ENCODE results near the gene EFNA2. TPM values are rescaled to one million over a fixed set of nuclear protein-coding genes. Genes with fewer than 3 reads are reported as not detected.
A peak's percentile ranks its signal among the peaks of the same experiment; 100 is the strongest.

Gene EFNA2
- total RNA-seq, 2 experiments from 2014 or later: not detected

- DNase-seq (peak; percentile 82 to 96 (median 92)), ATAC-seq (ENCODE audit: poor library complexity) (peak; percentile 63)
- Histone ChIP-seq H3K27ac (ENCODE audit: low read depth in 1 of 2, low read length in 2 of 2) (peak within 1 kb of the TSS in 1 of 2 donors; percentile 25), H3K27me3 (ENCODE audit: control insufficient read depth in 1 of 2, insufficient read depth in 2 of 2, low read length in 2 of 2) (peaks cover 6% of the 10 kb centered on the region in 2 experiments), H3K36me3 (ENCODE audit: insufficient read depth, low read length) (peaks cover 7% of the 10 kb centered on the region), H3K4me1 (ENCODE audit: insufficient read depth, low read length) (peaks cover 78% of the 10 kb centered on the region), H3K4me3 (ENCODE audit: low read length) (peak within 1 kb of the TSS; percentile 53), H3K9me3 (ENCODE audit: control insufficient read depth in 1 of 2, insufficient read depth in 1 of 2, low read length in 2 of 2) (peaks cover 0 to 4% of the 10 kb centered on the region in 2 experiments)
- intact Hi-C loops (cut with DNase I, micrococcal nuclease): loop anchor here in 1 of 2 experiments (5.0 to 10.0 kb wide), 3 partner anchors 49 to 447 kb away; partner anchors contain the start of genes CNN2, PTBP1, RNU6-2 and TMEM259
- peaks cover 4% of the 10 kb centered on the region for H3K36me3 Mint-ChIP-seq (ENCODE audit: low read depth)
- no peaks in the 10 kb centered on the region for H3K9me3 Mint-ChIP-seq
- peak within 1 kb of the TSS; percentile 89 for H3K27ac Mint-ChIP-seq
- no peak for TF ChIP-seq CTCF (IDR thresholded peaks at IDR 0.05)
- ChIA-PET POLR2A (interaction anchor here (1.5 to 7.9 kb wide), 3 partner anchors 26 to 128 kb away, joined by 4 to 476 read pairs (median 8); partner anchors contain the start of genes CIRBP and FAM174C), CTCF (interaction anchor here (1.0 to 1.9 kb wide), 5 partner anchors 25 to 321 kb away, joined by 3 to 7 read pairs (median 3); no protein-coding TSS in a partner anchor)
- peaks cover 31% of the 10 kb centered on the region for H3K4me1 Mint-ChIP-seq (ENCODE audit: low read depth)
- peak within 1 kb of the TSS; percentile 91 for H3K4me3 Mint-ChIP-seq
- H3K27me3 Mint-ChIP-seq: peaks cover 13% of the 10 kb centered on the region
Observed at GRCh38 chr19:1241417-1242095, 44.1 kb upstream of the EFNA2 start, which contains the start of gene ATP5F1D. ATP5F1D (plus strand) TSS chr19:1241751; CDS start chr19:1241851, 100 bp downstream.

- TF ChIP-seq CTCF (IDR thresholded peaks at IDR 0.05): peak; percentile 85
- intact Hi-C loops (cut with DNase I, micrococcal nuclease): loop anchor here (1.0 to 10.0 kb wide), 5 partner anchors 22 to 449 kb away; partner anchors contain the start of genes CNN2 (in 1 of the 2), PTBP1 (in 1 of the 2), RNU6-2 (in 1 of the 2) and TMEM259 (in 1 of the 2)
- DNase-seq (peak; percentile 79 to 92 (median 86)), ATAC-seq (ENCODE audit: poor library complexity) (peak; percentile 45)
- peak overlapping the region; percentile 82 for H3K27ac Mint-ChIP-seq
- CTCF ChIA-PET: interaction anchor here (0.6 to 3.1 kb wide), 30 partner anchors 9 to 248 kb away, joined by 3 to 255 read pairs (median 6); partner anchors contain the start of genes ABCA7, ARHGAP45, CIRBP and CNN2
- Histone ChIP-seq H3K36me3 (ENCODE audit: insufficient read depth, low read length) (peaks cover 7% of the 10 kb centered on the region), H3K4me1 (ENCODE audit: insufficient read depth, low read length) (peaks cover 71% of the 10 kb centered on the region), H3K27me3 (ENCODE audit: control insufficient read depth in 1 of 2, insufficient read depth in 2 of 2, low read length in 2 of 2) (no peaks in the 10 kb centered on the region), H3K9me3 (ENCODE audit: control insufficient read depth in 1 of 2, insufficient read depth in 1 of 2, low read length in 2 of 2) (no peaks in the 10 kb centered on the region), H3K4me3 (ENCODE audit: low read length) (no peak overlapping the region), H3K27ac (ENCODE audit: low read depth in 1 of 2, low read length in 2 of 2) (no peak overlapping the region)
- peaks cover 22% of the 10 kb centered on the region for H3K4me1 Mint-ChIP-seq (ENCODE audit: low read depth)
- H3K4me3 Mint-ChIP-seq: peak overlapping the region; percentile 84
- H3K27me3 Mint-ChIP-seq: peaks cover 4% of the 10 kb centered on the region
- peaks cover 4% of the 10 kb centered on the region for H3K36me3 Mint-ChIP-seq (ENCODE audit: low read depth)
- POLR2A ChIA-PET: interaction anchor here (0.6 to 7.9 kb wide), 9 partner anchors 9 to 447 kb away, joined by 3 to 476 read pairs (median 16); partner anchors contain the start of genes ARHGAP45, CIRBP, FAM174C and GPX4
- H3K9me3 Mint-ChIP-seq: no peaks in the 10 kb centered on the region
Observed at GRCh38 chr19:1243768-1244692, 41.6 kb upstream of the EFNA2 start.
